H1 (cell line): ENCODE results near the gene SMYD3. TPM values are rescaled to one million over a fixed set of nuclear protein-coding genes. Genes with fewer than 3 reads are reported as not detected.

ENCODE experiments used
- CTCF ChIA-PET: fragments of 300-600 bp; sonication (Branson Sonifier 250); formaldehyde crosslinking; loops from one replicate; lab custom pipeline; 2021; ENCODE audit not compliant: partially characterized antibody; lab: Charles Lee
- POLR2A ChIA-PET: fragments of 300-600 bp; sonication (Branson Sonifier 250); formaldehyde crosslinking; loops from one replicate; lab custom pipeline; 2021; ENCODE audit warnings: inconsistent platforms; ENCODE audit not compliant: partially characterized antibody; lab: Charles Lee
- DNase-seq, 2 experiments: peaks; one replicate each; pipeline versions ENCODE4 v3.0.0 to v3.0.0-alpha.2; 2010 to 2022; ENCODE audit warnings: low spot score in 2 of 2, low read depth in 1 of 2, mixed read lengths in 1 of 2
- FAIRE-seq: peaks from 2 replicates; lab custom pipeline; 2011; peaks lifted over from hg19 to GRCh38; lab: Jason Lieb, UNC
- H2AFZ ChIP-seq: 2 replicates; pipeline ENCODE4 v1.8.1; 2012; ENCODE audit warnings: low read length, inconsistent platforms
- H2AK5ac ChIP-seq: 2 replicates; pipeline ENCODE4 v1.6.1; 2013; ENCODE audit warnings: low read depth, low read length
- H2BK120ac ChIP-seq: replicated peaks from 2 replicates; pipeline ENCODE3; 2013; ENCODE audit warnings: low read depth, low read length, inconsistent platforms
- H2BK12ac ChIP-seq: 2 replicates; pipeline ENCODE4 v1.6.1; 2013; ENCODE audit warnings: low read depth, low read length
- H2BK15ac ChIP-seq: 2 replicates; pipeline ENCODE4 v1.6.1; 2013; ENCODE audit warnings: low read length
- H2BK20ac ChIP-seq: 2 replicates; pipeline ENCODE4 v1.6.1; 2013; ENCODE audit warnings: low read length
- H2BK5ac ChIP-seq: 2 replicates; pipeline ENCODE4 v1.6.1; 2013; ENCODE audit warnings: low read depth, low read length
- H3K14ac ChIP-seq: 2 replicates; pipeline ENCODE4 v1.6.1; 2013; ENCODE audit warnings: inconsistent platforms; ENCODE audit not compliant: insufficient read length
- H3K18ac ChIP-seq: 2 replicates; pipeline ENCODE4 v1.6.1; 2013; ENCODE audit warnings: low read length; ENCODE audit errors: extremely low read depth
- H3K23ac ChIP-seq: 2 replicates; pipeline ENCODE4 v1.6.1; 2013; ENCODE audit warnings: inconsistent platforms; ENCODE audit not compliant: insufficient read length
- H3K23me2 ChIP-seq: 2 replicates; pipeline ENCODE4 v1.6.1; 2013; ENCODE audit warnings: low read depth, low read length
- H3K27ac ChIP-seq: 2 replicates; pipeline ENCODE4 v1.6.1; 2011; ENCODE audit warnings: low read depth, low read length, inconsistent platforms
- H3K27me3 ChIP-seq, 4 experiments: replicated peaks in 1 of 4; 1 replicate in 1 of 4; 2 replicates in 3 of 4; pipeline versions ENCODE4 v1.6.1 to v1.8.1; 2011 to 2013; ENCODE audit warnings: low read length in 3 of 4, mild to moderate bottlenecking in 3 of 4, inconsistent platforms in 2 of 4, mixed read lengths in 2 of 4, moderate library complexity in 1 of 4; ENCODE audit not compliant: control insufficient read depth in 3 of 4, insufficient read depth in 3 of 4; ENCODE audit errors: extremely low read depth in 1 of 4
- H3K36me3 ChIP-seq, 4 experiments: 2 replicates each; pipeline versions ENCODE4 v1.6.1 to v1.8.1; 2011 to 2013; ENCODE audit warnings: mild to moderate bottlenecking in 4 of 4, low read length in 3 of 4, moderate library complexity in 2 of 4, control low read depth in 1 of 4, inconsistent platforms in 1 of 4; ENCODE audit not compliant: insufficient read depth in 4 of 4, control insufficient read depth in 2 of 4
- H3K4ac ChIP-seq: replicated peaks from 2 replicates; pipeline ENCODE3; 2013; ENCODE audit warnings: low read length, low read depth, mixed read lengths, inconsistent platforms; ENCODE audit not compliant: insufficient read length
- H3K4me1 ChIP-seq, 4 experiments: replicated peaks in 1 of 4; 1 replicate in 1 of 4; 2 replicates in 3 of 4; pipeline versions ENCODE4 v1.6.1 to v1.8.1; 2011 to 2013; ENCODE audit warnings: low read length in 3 of 4, inconsistent platforms in 2 of 4, mixed read lengths in 1 of 4; ENCODE audit not compliant: insufficient read depth in 4 of 4, control insufficient read depth in 3 of 4
- H3K4me2 ChIP-seq, 2 experiments: 2 replicates each; pipeline versions ENCODE4 v1.6.1 to v1.8.1; 2011 to 2013; ENCODE audit warnings: low read depth in 2 of 2, low read length in 2 of 2, control low read depth in 1 of 2, inconsistent platforms in 1 of 2, mild to moderate bottlenecking in 1 of 2; ENCODE audit not compliant: insufficient read depth in 1 of 2
- H3K4me3 ChIP-seq, 4 experiments: fragments of 200-600, 300-600 bp in 1 of 4; sonication (generic), shearing (Covaris generic), sonication (Bioruptor Twin) in 1 of 4; 2 replicates each; pipeline versions ENCODE4 v1.5.1 to v1.8.1; 2011 to 2016; ENCODE audit warnings: low read length in 4 of 4, low read depth in 3 of 4, control low read depth in 2 of 4, inconsistent platforms in 2 of 4, mild to moderate bottlenecking in 2 of 4, mixed read lengths in 1 of 4, moderate library complexity in 1 of 4; ENCODE audit not compliant: insufficient read depth in 2 of 4; ENCODE audit errors: extremely low read depth in 1 of 4
- H3K56ac ChIP-seq: replicated peaks from 2 replicates; pipeline ENCODE3; 2013; ENCODE audit warnings: low read depth, mild to moderate bottlenecking, mixed read lengths, low read length, inconsistent platforms; ENCODE audit not compliant: insufficient read length
- H3K79me1 ChIP-seq: 2 replicates; pipeline ENCODE4 v1.6.1; 2013; ENCODE audit warnings: low read depth, low read length, control low read depth
- H3K79me2 ChIP-seq, 2 experiments: 2 replicates each; pipeline versions ENCODE4 v1.6.1 to v1.8.1; 2012 to 2013; ENCODE audit warnings: low read length in 2 of 2, mild to moderate bottlenecking in 2 of 2, inconsistent platforms in 1 of 2; ENCODE audit not compliant: insufficient read depth in 2 of 2, control insufficient read depth in 1 of 2
- H3K9ac ChIP-seq, 4 experiments: replicated peaks in 1 of 4; 1 replicate in 1 of 4; 2 replicates in 3 of 4; pipeline versions ENCODE4 v1.6.1 to v1.8.1; 2011 to 2013; ENCODE audit warnings: low read depth in 3 of 4, low read length in 3 of 4, control low read depth in 2 of 4, mild to moderate bottlenecking in 2 of 4, moderate library complexity in 2 of 4, inconsistent platforms in 1 of 4; ENCODE audit errors: extremely low read depth in 1 of 4
- H3K9me3 ChIP-seq, 2 experiments: 2 replicates each; pipeline versions ENCODE4 v1.6.1 to v1.8.1; 2012 to 2013; ENCODE audit warnings: mild to moderate bottlenecking in 2 of 2, moderate library complexity in 2 of 2, control low read depth in 1 of 2, inconsistent platforms in 1 of 2, low read depth in 1 of 2, low read length in 1 of 2, mixed read lengths in 1 of 2; ENCODE audit not compliant: insufficient read depth in 2 of 2
- H4K20me1 ChIP-seq, 2 experiments: replicated peaks in 1 of 2; 2 replicates each; pipeline versions ENCODE3 to v1.8.1; 2011 to 2013; ENCODE audit warnings: inconsistent platforms in 2 of 2, low read length in 2 of 2, mild to moderate bottlenecking in 1 of 2; ENCODE audit not compliant: insufficient read depth in 2 of 2, control insufficient read depth in 1 of 2
- H4K5ac ChIP-seq: 2 replicates; pipeline ENCODE4 v1.6.1; 2013; ENCODE audit warnings: low read length, low read depth, mixed read lengths, inconsistent platforms; ENCODE audit not compliant: insufficient read length
- H4K8ac ChIP-seq: 2 replicates; pipeline ENCODE4 v1.8.0; 2013; ENCODE audit warnings: mild to moderate bottlenecking, moderate library complexity, low read length, inconsistent platforms; ENCODE audit not compliant: insufficient read depth; ENCODE audit errors: extremely low read depth
- H4K91ac ChIP-seq: replicated peaks from 2 replicates; pipeline ENCODE3; 2013; ENCODE audit warnings: low read length, mixed read lengths, inconsistent platforms; ENCODE audit not compliant: insufficient read length
- ASH2L ChIP-seq: fragments of 200-600, 300-600 bp; sonication (generic); IDR thresholded peaks from one replicate; pipeline ENCODE4 v1.7.1; 2017; ENCODE audit warnings: low read length
- CEBPB ChIP-seq: IDR thresholded peaks from 2 replicates; pipeline ENCODE4 v1.6.1; 2012; ENCODE audit warnings: low read depth, low read length
- CREB1 ChIP-seq: IDR thresholded peaks from 2 replicates; pipeline ENCODE4 v1.6.1; 2012; ENCODE audit warnings: inconsistent platforms
- EGR1 ChIP-seq: IDR thresholded peaks from 2 replicates; pipeline ENCODE4 v1.6.1; 2011; ENCODE audit warnings: low read depth, low read length, borderline replicate concordance
- HDAC6 ChIP-seq: IDR thresholded peaks from one replicate; pipeline ENCODE4 v1.7.1; 2012; ENCODE audit warnings: low read depth, mild to moderate bottlenecking, inconsistent platforms, low read length, moderate library complexity
- RFX5 ChIP-seq: IDR thresholded peaks from 2 replicates; pipeline ENCODE4 v1.6.1; 2011; ENCODE audit warnings: low read depth, low read length, improper control_type of control experiment, borderline replicate concordance
- SIRT6 ChIP-seq: IDR thresholded peaks from one replicate; pipeline ENCODE4 v1.7.1; 2012; ENCODE audit warnings: low read length, inconsistent platforms
- SP1 ChIP-seq: IDR thresholded peaks from 2 replicates; pipeline ENCODE4 v1.6.1; 2011; ENCODE audit warnings: low read depth, low read length
- SP4 ChIP-seq: IDR thresholded peaks from 2 replicates; pipeline ENCODE4 v1.6.1; 2012; ENCODE audit warnings: low read length, inconsistent platforms
- TEAD4 ChIP-seq: IDR thresholded peaks from 2 replicates; pipeline ENCODE4 v1.6.1; 2012; ENCODE audit warnings: low read depth, low read length, inconsistent platforms, mixed read lengths
- polyA plus RNA-seq, 7 experiments: library from polyadenylated mRNA; depleted of rRNA in 3 of 7; stranded (reverse) in 5 of 7; unstranded in 2 of 7; fragments of >200 nt in 5 of 7; fragments of 200-250 nt in 2 of 7; gene quantifications; 1 replicate in 5 of 7; 2 replicates in 1 of 7; 4 replicates in 1 of 7; pipeline versions ENCODE4 v1.2.1 to v1.2.3, GENCODE V29; 2011 to 2013; ENCODE audit warnings: missing spikeins in 2 of 7, mixed read lengths in 2 of 7
- total RNA-seq: library from RNA; stranded (reverse); fragmentation: NEBNext Ultra II Directional; extraction: Animal tissue kit (Norgen Biotek cat#: 25700); gene quantifications from 2 replicates; pipeline ENCODE4 v1.2.1, GENCODE V29; 2021
- TF ChIP-seq, protein P1 (sequence below): IDR thresholded peaks from 2 replicates; pipeline ENCODE4 v1.6.1; 2012; ENCODE audit warnings: inconsistent platforms
- TF ChIP-seq, protein P2 (sequence below): IDR thresholded peaks from 2 replicates; pipeline ENCODE4 v1.6.1; 2011; ENCODE audit warnings: low read depth, mild to moderate bottlenecking, low read length; ENCODE audit not compliant: insufficient read depth
- TF ChIP-seq, protein P3 (sequence below): IDR thresholded peaks from 2 replicates; pipeline ENCODE4 v1.6.1; 2011; ENCODE audit warnings: low read length, improper control_type of control experiment
- TF ChIP-seq, protein P4 (sequence below): IDR thresholded peaks from 2 replicates; pipeline ENCODE4 v1.6.1; 2012; ENCODE audit warnings: low read length, inconsistent platforms

Gene SMYD3
- total and polyA plus RNA-seq, 2 of the 8 experiments (the other 6 are each of a cell fraction or from before 2014, with no cell fraction given), result 17.3 to 25.4 TPM

DNA sequence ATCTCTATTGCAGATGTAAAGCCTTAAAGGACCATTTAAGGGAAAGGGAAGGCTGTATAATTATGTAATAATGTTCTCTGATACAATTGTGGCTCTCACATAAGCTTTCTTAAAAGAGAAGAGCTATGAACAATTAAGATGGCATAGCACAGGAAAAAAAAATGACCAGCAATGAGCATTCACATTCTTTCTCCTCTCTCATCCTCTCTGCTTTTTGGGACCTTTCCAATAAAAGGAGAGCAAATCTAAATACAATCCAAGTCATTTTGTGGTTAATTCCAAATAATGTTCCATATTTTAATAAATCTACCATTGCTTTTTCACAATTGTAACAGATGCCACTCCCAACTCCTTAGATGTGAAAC lies 23.5 kb downstream of the SMYD3 start:
- no peak overlapping the region for H3K27ac ChIP-seq
- H3K18ac ChIP-seq, result no peak overlapping the region
- DNase-seq (no peak), FAIRE-seq (no peak)
- H3K4ac ChIP-seq, result no peak overlapping the region
- H4K20me1 ChIP-seq, result no peaks in the 10 kb centered on the region
- H3K9me3 ChIP-seq, result no peaks in the 10 kb centered on the region
- no peaks in the 10 kb centered on the region for H3K23me2 ChIP-seq
- H4K8ac ChIP-seq, result no peak overlapping the region
- H4K91ac ChIP-seq, result no peak overlapping the region
- H2BK5ac ChIP-seq, result no peak overlapping the region
- H2BK12ac ChIP-seq, result no peak overlapping the region
- H2AK5ac ChIP-seq, result no peak overlapping the region
- no peak overlapping the region for H3K23ac ChIP-seq
- H3K36me3 ChIP-seq, result no peaks in the 10 kb centered on the region
- no peak overlapping the region for H3K4me2 ChIP-seq
- H3K4me3 ChIP-seq, result no peak overlapping the region
- H4K5ac ChIP-seq, result no peak overlapping the region
- no peak overlapping the region for H2BK120ac ChIP-seq
- H3K27me3 ChIP-seq, result no peaks in the 10 kb centered on the region
- no peaks in the 10 kb centered on the region; the same call in 1 of the 2 replicates for H3K79me1 ChIP-seq
- no peak overlapping the region for H2BK15ac ChIP-seq
- H3K79me2 ChIP-seq, result peaks cover 0 to 2% of the 10 kb centered on the region in 2 experiments; a peak in 1 of 4 replicates
- H3K4me1 ChIP-seq, result no peaks in the 10 kb centered on the region
- CTCF ChIA-PET, result interaction anchor here (1.1 to 1.5 kb wide), 2 partner anchors 8 to 365 kb away, joined by 3 read pairs; no protein-coding TSS in a partner anchor
- H3K9ac ChIP-seq, result no peak overlapping the region
- H2AFZ ChIP-seq, result no peak overlapping the region
- no peak overlapping the region for H3K14ac ChIP-seq
- no peak overlapping the region for H2BK20ac ChIP-seq
- POLR2A ChIA-PET, result no interaction called here
- no peak overlapping the region for H3K56ac ChIP-seq
- TF ChIP-seq, protein P1, sequence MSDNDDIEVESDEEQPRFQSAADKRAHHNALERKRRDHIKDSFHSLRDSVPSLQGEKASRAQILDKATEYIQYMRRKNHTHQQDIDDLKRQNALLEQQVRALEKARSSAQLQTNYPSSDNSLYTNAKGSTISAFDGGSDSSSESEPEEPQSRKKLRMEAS, result no peak
- TF ChIP-seq, protein P2, sequence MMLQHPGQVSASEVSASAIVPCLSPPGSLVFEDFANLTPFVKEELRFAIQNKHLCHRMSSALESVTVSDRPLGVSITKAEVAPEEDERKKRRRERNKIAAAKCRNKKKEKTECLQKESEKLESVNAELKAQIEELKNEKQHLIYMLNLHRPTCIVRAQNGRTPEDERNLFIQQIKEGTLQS, result no peak
- TF ChIP-seq SP4, result no peak
- no peak for TF ChIP-seq RFX5
- TF ChIP-seq, protein P3, sequence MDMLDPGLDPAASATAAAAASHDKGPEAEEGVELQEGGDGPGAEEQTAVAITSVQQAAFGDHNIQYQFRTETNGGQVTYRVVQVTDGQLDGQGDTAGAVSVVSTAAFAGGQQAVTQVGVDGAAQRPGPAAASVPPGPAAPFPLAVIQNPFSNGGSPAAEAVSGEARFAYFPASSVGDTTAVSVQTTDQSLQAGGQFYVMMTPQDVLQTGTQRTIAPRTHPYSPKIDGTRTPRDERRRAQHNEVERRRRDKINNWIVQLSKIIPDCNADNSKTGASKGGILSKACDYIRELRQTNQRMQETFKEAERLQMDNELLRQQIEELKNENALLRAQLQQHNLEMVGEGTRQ, result no peak
- TF ChIP-seq CREB1, result no peak
- no peak for TF ChIP-seq TEAD4
- no peak for TF ChIP-seq CEBPB
- no peak for TF ChIP-seq SIRT6
- TF ChIP-seq EGR1, result no peak
- no peak for TF ChIP-seq HDAC6
- TF ChIP-seq, protein P4, sequence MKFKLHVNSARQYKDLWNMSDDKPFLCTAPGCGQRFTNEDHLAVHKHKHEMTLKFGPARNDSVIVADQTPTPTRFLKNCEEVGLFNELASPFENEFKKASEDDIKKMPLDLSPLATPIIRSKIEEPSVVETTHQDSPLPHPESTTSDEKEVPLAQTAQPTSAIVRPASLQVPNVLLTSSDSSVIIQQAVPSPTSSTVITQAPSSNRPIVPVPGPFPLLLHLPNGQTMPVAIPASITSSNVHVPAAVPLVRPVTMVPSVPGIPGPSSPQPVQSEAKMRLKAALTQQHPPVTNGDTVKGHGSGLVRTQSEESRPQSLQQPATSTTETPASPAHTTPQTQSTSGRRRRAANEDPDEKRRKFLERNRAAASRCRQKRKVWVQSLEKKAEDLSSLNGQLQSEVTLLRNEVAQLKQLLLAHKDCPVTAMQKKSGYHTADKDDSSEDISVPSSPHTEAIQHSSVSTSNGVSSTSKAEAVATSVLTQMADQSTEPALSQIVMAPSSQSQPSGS, result no peak
- no peak for TF ChIP-seq SP1
- no peak for TF ChIP-seq ASH2L
